Smooth muscle cell (in vitro differentiated cells): ENCODE data around the gene ELMO1. TPM values are rescaled to one million over a fixed set of nuclear protein-coding genes. Genes with fewer than 3 reads are reported as not detected.

ENCODE experiments used
- DNase-seq: peaks from one replicate; lab custom pipeline; 2025; ENCODE audit not compliant: unreplicated experiment; lab: John Stamatoyannopoulos, UW
- H2AFZ ChIP-seq: fragments of 200-600 bp; sonication (generic); 2 replicates; pipeline ENCODE4 v1.6.0; 2016; ENCODE audit warnings: antibody characterized with exemption, low read depth, mild to moderate bottlenecking
- H3F3A ChIP-seq: fragments of 200-600 bp; sonication (generic); 2 replicates; pipeline ENCODE4 v1.6.0; 2017; ENCODE audit warnings: antibody characterized with exemption, low read depth
- H3K27ac ChIP-seq: fragments of 200-600 bp; sonication (generic); 2 replicates; pipeline ENCODE4 v1.5.1; 2016; ENCODE audit warnings: low read depth, mild to moderate bottlenecking
- H3K27me3 ChIP-seq: fragments of 200-600 bp; sonication (generic); 2 replicates; pipeline ENCODE4 v1.6.1; 2016; ENCODE audit warnings: low read depth, mild to moderate bottlenecking
- H3K36me3 ChIP-seq: fragments of 200-600 bp; sonication (generic); 2 replicates; pipeline ENCODE4 v1.5.1; 2016; ENCODE audit warnings: low read depth
- H3K4me1 ChIP-seq: fragments of 200-600 bp; sonication (generic); 2 replicates; pipeline ENCODE4 v1.5.1; 2016; ENCODE audit warnings: low read depth
- H3K4me2 ChIP-seq: fragments of 200-600 bp; sonication (generic); 2 replicates; pipeline ENCODE4 v1.6.0; 2016; ENCODE audit warnings: mild to moderate bottlenecking
- H3K4me3 ChIP-seq: fragments of 200-600 bp; sonication (generic); 2 replicates; pipeline ENCODE4 v1.5.1; 2016; ENCODE audit warnings: mild to moderate bottlenecking
- H3K79me2 ChIP-seq: fragments of 200-600 bp; sonication (generic); 2 replicates; pipeline ENCODE4 v1.6.0; 2016; ENCODE audit warnings: low read depth, mild to moderate bottlenecking
- H3K9ac ChIP-seq: fragments of 200-600 bp; sonication (generic); 2 replicates; pipeline ENCODE4 v1.6.0; 2016; ENCODE audit warnings: low read depth
- H3K9me3 ChIP-seq: fragments of 200-600 bp; sonication (generic); replicated peaks from 2 replicates; pipeline ENCODE4 v1.5.1; 2016; ENCODE audit warnings: low read depth
- H4K20me1 ChIP-seq: fragments of 200-600 bp; sonication (generic); 2 replicates; pipeline ENCODE4 v1.6.0; 2016; ENCODE audit warnings: low read depth
- WGBS: methylation state at CpG from one replicate; pipeline ENCODE4 v1.1.7; 2016; ENCODE audit warnings: low lambda C conversion rate; 5-methylcytosine and 5-hydroxymethylcytosine counted together
- polyA plus RNA-seq: library from polyadenylated mRNA; unstranded; fragments of >200 nt; fragmentation: Nextera tagmentation; extraction: Ambion mirVana; gene quantifications from 2 replicates; pipeline ENCODE4 v1.2.1, GENCODE V29; 2016
- total RNA-seq: library from RNA; depleted of rRNA; stranded (reverse); fragments of >200 nt; gene quantifications from 2 replicates; pipeline ENCODE4 v1.2.3, GENCODE V29; 2014
- TF ChIP-seq, protein P1 (sequence below): fragments of 200-600 bp; sonication (generic); IDR thresholded peaks from 2 replicates; pipeline ENCODE4 v1.5.1; 2017; ENCODE audit warnings: borderline replicate concordance, mild to moderate bottlenecking, antibody characterized with exemption; ENCODE audit not compliant: insufficient read depth, poor library complexity, severe bottlenecking

Gene ELMO1
- total and polyA plus RNA-seq, 2 experiments from 2014 or later: 8.2 to 36.0 TPM

DNA sequence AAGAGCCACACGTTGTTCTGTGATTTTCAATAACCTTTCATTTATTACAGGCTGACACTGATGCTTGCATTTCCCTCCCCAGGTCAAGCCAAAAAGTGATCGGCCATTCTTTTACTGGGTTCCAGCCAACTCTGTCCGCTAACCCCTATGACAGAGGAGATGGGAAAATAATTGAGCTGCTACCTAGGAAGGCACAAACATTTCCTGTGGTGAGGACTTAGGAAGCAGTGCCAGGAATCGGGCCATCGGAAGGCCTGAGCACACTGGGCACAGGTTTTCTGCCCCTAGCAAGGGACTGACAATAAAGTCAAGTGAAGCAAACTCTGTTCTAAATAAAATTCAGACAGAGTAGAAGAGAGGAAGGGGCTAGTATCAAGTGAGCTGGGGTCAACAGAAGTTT, 411.4 kb downstream of the ELMO1 start:
- Histone ChIP-seq H3K36me3 (no peaks in the 10 kb centered on the region), H3K9me3 (no peaks in the 10 kb centered on the region), H3K79me2 (no peaks in the 10 kb centered on the region), H3K27me3 (no peaks in the 10 kb centered on the region), H3F3A (peaks cover 5% of the 10 kb centered on the region), H2AFZ (no peak overlapping the region), H3K4me1 (peaks cover 4% of the 10 kb centered on the region), H3K4me3 (no peak overlapping the region), H3K4me2 (no peak overlapping the region), H3K9ac (no peak overlapping the region), H4K20me1 (no peaks in the 10 kb centered on the region), H3K27ac (no peak overlapping the region)
- 96% methylated on average over 5 of the region's 5 CpGs for WGBS
- no peak for DNase-seq
- TF ChIP-seq, protein P1, sequence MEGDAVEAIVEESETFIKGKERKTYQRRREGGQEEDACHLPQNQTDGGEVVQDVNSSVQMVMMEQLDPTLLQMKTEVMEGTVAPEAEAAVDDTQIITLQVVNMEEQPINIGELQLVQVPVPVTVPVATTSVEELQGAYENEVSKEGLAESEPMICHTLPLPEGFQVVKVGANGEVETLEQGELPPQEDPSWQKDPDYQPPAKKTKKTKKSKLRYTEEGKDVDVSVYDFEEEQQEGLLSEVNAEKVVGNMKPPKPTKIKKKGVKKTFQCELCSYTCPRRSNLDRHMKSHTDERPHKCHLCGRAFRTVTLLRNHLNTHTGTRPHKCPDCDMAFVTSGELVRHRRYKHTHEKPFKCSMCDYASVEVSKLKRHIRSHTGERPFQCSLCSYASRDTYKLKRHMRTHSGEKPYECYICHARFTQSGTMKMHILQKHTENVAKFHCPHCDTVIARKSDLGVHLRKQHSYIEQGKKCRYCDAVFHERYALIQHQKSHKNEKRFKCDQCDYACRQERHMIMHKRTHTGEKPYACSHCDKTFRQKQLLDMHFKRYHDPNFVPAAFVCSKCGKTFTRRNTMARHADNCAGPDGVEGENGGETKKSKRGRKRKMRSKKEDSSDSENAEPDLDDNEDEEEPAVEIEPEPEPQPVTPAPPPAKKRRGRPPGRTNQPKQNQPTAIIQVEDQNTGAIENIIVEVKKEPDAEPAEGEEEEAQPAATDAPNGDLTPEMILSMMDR: no peak

DNA sequence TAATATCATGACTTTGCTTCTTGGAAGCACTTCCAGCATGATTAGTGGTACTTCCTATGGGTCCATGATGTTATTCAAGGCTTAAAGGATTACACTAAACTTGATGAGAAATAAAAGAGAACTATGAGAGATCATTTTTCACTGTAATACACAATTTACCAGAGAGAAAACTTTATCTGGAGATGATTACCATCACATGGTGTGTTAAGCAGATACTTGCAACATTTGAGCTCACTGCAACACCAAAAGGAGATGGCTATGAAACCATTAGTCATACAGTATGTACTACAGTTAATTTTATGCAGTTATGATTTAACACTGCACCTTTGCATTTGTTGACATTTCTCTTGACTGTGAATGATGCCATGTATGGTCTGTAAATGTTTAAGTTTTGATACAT, 413.0 kb downstream of the ELMO1 start:
- TF ChIP-seq, protein P1: no peak
- H3K4me3 ChIP-seq: no peak overlapping the region
- no peaks in the 10 kb centered on the region for H3K36me3 ChIP-seq
- H3K4me1 ChIP-seq: peaks cover 11% of the 10 kb centered on the region
- no peaks in the 10 kb centered on the region for H4K20me1 ChIP-seq
- no peaks in the 10 kb centered on the region for H3K79me2 ChIP-seq
- no peaks in the 10 kb centered on the region for H3K27me3 ChIP-seq
- H3K4me2 ChIP-seq: no peak overlapping the region
- DNase-seq: no peak
- no peak overlapping the region for H3K27ac ChIP-seq
- no peak overlapping the region for H3K9ac ChIP-seq
- H3K9me3 ChIP-seq: no peaks in the 10 kb centered on the region
- H2AFZ ChIP-seq: no peak overlapping the region
- peaks cover 16% of the 10 kb centered on the region for H3F3A ChIP-seq

DNA sequence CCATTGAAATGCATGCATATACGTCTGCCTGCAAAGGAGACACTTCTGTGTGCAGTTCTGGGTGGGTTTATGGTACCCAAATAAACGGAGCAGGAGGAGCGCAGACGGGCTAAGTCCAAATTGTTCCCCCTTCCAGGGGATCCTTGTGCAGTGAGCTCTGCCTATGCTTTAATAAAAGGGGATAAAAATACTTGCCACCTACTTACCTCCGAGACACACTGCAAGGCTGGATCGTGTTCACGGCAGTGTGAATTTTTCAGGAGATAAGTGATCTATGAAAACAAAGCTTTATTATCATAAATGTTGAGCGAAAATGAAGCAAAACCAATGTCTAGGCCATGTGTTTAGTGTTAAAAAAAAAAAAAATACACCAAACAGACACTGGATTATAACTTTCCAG, 415.5 kb downstream of the ELMO1 start:
- no peak overlapping the region for H3K4me3 ChIP-seq
- H3K79me2 ChIP-seq: no peaks in the 10 kb centered on the region
- no peaks in the 10 kb centered on the region for H3K36me3 ChIP-seq
- no peak for DNase-seq
- TF ChIP-seq, protein P1: no peak
- no peak overlapping the region for H2AFZ ChIP-seq
- H3K27ac ChIP-seq: no peak overlapping the region
- H4K20me1 ChIP-seq: no peaks in the 10 kb centered on the region
- H3K9me3 ChIP-seq: no peaks in the 10 kb centered on the region
- WGBS: 78% methylated on average over 8 of the region's 8 CpGs
- peaks cover 16% of the 10 kb centered on the region for H3F3A ChIP-seq
- H3K27me3 ChIP-seq: no peaks in the 10 kb centered on the region
- peaks cover 11% of the 10 kb centered on the region for H3K4me1 ChIP-seq
- H3K4me2 ChIP-seq: no peak overlapping the region
- no peak overlapping the region for H3K9ac ChIP-seq

DNA sequence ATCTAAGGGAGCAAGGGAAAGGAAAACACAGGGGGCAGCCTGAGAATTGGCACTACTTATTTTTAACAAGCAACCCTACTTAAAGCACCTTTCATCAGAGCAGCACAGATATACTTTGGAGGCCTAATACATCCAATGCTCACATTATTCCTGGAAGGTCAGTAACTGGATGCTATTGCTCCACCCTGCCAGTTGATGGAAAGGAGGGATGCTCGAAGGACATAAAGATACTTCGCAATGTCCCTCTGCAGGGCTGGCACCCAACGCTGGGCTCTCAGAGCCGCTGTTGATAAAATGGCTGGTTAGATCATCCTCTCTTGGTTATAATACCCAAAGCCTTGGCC, 416.4 kb downstream of the ELMO1 start:
- H4K20me1 ChIP-seq: no peaks in the 10 kb centered on the region
- H3K27ac ChIP-seq: peak overlapping the region; percentile 70
- TF ChIP-seq, protein P1: no peak
- H3F3A ChIP-seq: peaks cover 16% of the 10 kb centered on the region
- WGBS: 88% methylated on average over 4 of the region's 4 CpGs
- no peaks in the 10 kb centered on the region for H3K27me3 ChIP-seq
- no peaks in the 10 kb centered on the region for H3K9me3 ChIP-seq
- H3K4me1 ChIP-seq: peaks cover 11% of the 10 kb centered on the region
- H3K9ac ChIP-seq: no peak overlapping the region
- no peaks in the 10 kb centered on the region for H3K36me3 ChIP-seq
- H3K4me2 ChIP-seq: peak overlapping the region; percentile 25
- H2AFZ ChIP-seq: no peak overlapping the region
- no peaks in the 10 kb centered on the region for H3K79me2 ChIP-seq
- H3K4me3 ChIP-seq: no peak overlapping the region
- DNase-seq: no peak
